NCI-H526 (cell line): ENCODE results near the gene CDH13.
A peak's percentile ranks its signal among the peaks of the same experiment; 100 is the strongest.

Experiments used
- DNase-seq, 2 experiments: peaks; one replicate each; lab custom pipeline; 2025; lab: John Stamatoyannopoulos, UW

CDH13 gene

DNA sequence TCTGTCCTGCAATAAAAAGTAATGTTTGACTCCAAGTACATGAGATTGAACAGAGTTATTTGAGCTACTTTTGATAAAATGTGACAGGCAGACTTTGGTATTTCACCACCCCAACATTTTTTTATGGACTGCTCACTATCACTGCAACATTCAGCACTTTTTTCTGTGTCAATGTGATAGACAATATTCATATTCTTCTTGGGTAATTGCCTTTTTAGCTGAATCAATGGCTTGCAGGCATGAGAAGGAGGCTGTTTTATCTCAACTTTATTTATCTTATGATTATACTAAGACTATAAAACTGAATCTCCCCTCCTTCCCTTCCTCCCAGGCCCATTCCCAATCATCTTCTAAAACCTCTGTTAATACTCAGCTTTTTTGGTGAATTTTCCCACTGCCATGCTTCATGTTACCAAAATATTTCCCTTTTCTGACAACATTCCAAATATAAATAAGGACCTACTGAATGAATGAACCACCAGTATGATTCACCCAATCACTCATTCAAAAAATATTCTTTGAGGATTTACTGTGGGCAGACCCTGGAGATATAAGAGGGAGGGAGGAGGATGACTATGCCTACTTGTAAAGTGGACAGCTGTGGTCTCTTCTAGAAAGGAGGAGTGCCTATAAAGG is 67.6 kb downstream of the CDH13 start:
- no peak for DNase-seq

DNA sequence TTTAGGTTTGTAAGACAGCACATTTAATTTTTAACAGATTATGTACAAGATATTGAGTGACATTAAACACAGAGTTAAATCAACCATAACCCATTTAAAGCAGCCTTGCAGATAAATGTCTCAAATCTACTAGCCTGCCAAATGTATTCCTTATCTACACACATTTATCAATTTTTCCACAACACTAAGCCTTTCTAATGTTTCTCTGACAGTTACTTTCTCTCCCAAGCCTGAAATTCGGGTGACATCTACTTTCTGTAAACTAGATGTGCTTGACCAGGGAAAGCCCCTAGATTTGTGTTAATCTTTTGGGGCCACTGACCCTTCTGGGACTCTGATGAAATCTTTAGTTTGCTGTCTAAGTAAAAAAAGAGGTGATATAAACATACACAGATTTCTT is 69.0 kb downstream of the CDH13 start:
- no peak for DNase-seq

DNA sequence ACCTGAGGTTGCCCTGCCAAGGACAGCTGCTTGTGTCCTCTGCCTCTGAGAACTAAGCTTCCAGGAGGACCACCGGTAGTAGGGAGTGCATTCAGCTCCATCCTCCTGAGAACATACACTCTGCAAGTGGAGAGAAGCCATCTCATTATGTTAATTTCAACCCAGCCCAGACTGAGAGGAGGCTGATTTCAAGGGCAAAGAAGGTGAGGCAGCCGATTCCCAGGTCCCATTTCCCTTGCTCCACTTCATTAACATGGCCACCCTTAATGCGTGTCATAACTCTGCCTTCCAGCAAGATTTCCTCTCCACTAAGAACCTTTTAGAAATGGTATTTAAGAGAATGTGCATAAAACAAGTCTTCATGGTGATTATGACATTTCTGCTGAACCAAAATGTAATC is 72.5 kb downstream of the CDH13 start:
- DNase-seq, result no peak

DNA sequence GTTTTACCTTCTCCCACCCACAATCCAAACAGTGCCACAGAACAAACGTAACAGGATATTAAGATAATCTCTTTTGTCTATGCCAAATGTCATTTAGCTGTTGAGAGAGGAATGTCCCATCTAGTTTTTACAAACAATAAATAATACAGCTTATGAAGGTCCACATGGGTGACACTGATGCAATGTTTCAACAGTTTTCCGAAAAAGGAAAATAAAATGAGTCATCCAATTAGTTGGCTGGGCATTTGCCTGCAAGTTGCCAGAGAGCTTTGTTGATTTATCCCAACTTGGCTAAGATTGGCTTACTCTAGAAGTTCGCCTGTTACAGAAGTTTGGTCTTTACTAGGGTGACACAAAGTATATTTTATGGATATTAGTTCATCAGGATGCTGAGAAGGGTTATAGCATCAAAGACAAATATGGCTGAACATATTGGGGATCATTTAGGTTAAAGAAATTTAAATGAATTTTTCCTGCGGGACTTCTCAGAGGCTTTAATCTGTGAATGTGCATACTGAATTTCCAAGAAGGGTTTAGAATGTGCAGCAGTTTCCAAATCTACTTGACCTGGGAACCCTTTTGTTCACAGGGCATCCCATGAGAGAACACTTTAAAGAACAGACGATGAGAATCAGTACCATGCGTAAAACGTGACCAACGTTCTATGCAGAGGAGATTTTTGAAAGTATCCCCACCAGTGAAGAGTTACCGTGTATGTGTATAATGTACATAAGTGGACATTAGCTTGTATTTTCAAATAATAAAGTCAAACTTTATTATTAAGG is 73.1 kb downstream of the CDH13 start:
- no peak for DNase-seq

DNA sequence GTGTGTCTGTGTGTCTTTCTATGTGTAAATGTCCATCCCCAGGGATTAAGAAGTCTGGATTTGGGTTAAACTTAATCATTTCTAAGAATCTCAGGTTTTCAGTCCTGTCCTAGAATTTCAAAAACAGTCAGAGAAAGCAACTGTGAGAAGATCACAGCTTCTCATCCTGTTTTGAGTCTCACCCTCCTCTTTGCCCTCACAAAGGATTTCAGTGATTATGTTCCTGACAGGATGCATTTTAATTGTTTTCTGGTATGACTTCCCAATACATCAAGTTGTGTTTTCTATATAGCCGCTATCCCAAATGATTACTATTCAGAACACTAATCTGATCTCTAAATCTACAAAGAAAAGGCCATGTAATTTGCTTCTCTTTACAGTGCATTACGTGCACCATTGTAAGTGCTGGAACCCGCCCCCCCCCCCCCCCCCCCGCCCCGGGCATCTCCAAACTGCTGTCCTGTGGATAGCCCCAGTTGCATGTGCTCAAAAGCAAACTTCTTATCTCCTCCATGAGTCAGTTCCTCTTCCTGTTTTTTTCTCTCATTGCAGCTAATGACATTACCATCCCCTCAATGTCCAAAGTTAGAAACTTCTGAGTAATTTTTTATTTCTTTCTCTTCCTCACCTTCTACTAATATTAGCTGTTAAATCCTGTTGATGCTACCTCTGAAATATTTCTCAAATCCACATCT is 73.9 kb downstream of the CDH13 start:
- no peak for DNase-seq

DNA sequence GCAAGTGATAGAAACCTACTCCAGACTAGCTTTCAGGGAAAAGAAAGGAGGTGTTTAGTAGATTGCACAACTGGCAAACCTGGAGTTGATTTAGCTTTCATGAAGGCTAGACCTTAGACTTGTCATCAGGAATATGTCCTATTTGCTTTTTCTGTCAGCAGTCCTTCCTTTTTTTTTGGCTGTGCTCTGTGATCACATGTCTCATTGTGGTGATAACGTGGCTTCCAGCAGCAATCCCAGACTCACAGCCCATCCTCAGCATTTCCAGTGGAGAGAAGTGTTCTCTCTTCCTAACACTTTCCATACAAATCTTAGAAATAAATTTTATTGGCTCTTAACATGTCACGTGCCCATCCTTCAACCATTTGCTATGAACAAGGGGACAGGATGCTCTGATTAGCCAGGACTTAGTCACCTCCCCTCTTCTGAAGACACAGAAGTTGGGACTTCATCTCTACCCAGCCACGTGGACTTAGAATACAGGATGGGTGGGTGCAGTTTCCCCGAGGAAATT is 74.7 kb downstream of the CDH13 start:
- DNase-seq, result no peak

DNA sequence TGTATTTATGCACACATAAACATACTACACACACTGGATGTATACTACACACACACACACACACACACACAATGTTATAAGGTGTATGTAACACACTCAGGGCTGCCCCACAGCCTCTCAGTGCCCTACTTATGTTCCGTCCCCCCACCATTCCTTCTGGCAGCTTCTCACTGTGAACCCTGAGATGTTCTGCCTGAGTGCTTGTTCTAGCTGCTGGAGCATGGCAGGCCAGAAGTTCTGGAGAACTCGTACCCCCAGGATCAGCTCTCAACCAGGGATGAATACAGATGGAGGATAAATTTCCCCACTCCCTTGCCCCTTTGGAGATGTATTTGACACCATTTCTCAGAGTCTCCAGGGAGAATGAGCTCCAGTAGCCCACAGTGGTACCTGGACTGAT is 76.4 kb downstream of the CDH13 start:
- no peak for DNase-seq

DNA sequence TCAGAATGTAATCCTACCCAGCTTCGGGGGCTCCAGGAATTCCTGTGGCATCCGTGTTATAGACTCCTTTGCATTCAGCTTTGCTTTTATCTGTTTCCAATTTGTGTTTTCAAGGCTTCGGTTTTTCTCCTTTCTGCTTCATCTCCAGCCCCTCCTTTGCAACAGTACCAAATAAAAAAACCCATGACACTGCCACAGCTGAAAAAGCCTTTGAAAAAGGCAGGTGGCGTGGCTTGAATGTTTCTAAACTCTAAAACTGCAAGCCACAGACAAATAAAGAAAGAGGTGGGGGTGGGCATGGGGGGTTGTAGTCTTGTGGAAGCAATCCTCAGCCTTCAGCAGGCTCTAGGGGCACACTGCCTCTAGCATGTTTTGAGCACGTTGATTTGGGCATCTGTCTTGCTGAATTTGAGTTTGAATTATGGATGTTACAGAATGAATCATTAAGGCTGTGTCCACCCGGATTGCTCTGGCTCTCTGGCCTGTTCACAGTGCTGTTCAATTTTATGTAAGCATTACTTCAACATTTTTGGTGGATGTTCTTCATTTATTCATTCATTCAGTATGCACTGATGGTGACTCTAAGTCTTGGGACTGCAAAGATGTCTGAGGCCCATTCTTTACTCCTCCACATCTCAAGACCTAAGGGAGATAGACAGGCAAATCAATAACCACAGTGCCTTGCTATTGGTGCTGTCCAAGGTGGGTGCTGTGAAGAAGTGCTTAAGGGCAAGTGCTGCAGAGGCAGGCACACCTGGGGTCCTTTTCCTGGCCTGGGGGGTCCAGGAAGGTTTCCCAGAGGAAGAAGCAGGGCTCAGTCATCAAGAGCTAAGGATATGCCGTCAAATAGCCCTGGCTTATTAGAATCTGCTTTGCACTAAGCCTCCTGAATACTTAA is 77.4 kb downstream of the CDH13 start:
- peak in 1 of 2 experiments; percentile 7 for DNase-seq

DNA sequence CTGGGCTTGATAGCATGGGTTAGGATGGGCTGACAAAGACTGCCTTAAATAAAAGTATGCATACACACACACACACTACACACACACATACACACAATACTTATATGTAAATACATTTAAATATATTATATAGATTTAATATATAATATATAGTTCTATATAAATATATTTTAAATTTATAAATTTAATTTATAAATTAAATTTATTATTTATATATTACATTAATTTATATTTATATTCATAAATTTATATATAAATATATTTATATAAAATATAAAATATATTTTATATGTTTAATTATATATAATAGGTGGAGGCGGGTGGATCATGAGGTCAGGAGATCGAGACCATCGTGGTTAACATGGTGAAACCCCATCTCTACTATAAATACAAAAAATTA is 83.2 kb downstream of the CDH13 start:
- DNase-seq, result no peak

DNA sequence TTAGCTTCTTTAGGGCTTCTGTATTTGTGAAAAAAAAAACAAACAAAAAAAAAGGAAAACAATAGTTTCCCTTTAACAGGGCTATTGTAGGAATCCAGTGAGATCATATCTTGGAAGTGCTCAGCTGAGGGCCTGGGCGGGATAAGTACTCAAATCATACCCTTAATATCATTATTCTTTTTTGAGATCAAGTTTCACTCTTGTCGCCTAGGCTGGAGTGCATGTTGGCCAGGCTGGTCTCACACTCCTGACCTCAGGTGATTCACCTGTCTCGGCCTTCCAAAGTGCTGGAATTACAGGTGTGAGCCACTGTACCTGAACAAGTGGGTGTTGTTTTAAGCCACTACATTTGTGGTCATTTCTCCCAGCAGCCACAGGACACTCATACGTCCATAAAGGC is 87.0 kb downstream of the CDH13 start:
- no peak for DNase-seq

DNA sequence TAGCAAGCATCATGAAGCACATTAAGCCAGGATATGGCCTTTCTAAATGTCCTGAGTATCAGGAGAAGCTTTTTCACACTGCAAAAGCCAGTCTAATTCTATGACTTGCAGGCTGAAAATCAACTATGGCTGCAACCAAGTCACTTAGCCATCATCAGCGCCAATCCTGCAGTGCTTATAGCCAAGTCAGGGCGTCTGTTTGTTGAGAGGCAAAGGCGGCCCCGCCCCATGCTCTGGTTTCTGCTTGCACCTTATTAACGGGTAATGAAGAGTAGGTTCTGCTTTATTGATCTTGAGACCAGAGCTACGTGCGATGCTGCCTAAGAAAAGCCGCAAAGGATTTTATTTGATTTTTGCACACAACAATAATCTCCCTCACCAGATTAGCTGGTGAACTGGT is 88.4 kb downstream of the CDH13 start:
- DNase-seq, result no peak

DNA sequence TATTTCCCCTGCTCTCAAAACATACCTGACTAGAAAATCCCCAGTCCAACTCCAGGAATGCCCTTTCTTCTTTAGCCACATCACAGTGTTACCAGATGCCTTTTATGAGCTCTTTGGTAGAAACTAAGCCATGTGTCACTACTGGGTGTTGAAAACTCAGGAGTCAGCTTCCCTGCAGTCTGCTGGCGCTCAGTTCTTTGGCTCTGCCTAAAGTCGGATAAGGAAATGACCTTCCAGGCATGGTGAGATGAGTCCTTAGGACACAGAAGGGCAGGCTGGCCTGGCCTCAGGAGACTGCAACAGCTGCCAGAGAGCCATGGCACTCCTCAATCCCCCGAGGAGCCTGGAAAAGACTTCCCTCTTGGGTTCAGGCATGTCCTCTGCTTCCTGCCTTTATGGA is 89.1 kb downstream of the CDH13 start:
- DNase-seq, result no peak

DNA sequence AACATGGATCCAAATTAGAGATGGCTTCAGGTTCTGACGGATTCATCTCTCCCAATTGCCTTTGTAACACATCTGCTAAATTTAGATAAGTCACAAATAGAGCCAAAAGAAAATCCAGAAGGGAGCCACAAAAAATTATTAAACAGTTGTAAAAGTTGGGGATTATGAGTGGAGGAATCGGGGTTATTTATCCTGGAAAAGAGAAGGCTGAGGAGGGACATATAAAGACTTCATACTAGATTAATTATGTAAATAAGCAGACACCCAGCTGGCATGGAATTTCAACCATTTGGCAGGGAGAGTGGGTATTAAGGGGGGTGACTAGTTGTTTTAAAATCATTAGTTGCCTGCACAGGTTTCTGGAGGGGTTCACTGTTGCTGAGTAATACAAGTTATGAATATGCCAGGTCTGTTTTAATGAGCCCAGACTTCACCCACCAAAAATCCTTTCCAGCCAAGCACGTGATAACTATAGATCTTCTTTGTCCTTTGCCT is 89.6 kb downstream of the CDH13 start:
- DNase-seq, result no peak

DNA sequence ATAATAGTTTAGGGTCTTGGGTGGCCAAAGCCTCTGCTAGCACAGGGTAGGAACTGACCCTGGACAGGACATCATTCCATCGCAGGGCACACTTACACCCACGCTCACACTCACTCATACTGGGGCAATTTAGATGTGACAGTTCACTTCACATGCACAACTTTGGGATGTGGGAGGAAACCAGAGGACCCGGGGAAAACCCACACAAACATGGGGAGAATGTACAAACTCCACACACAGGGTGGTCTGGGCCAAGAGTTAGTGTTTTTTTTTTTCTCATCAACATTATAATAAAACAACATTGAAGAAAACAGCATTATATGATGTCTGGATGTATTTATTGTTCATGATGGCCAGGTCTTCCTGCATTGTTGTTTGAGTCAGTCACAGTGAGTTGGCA is 93.6 kb downstream of the CDH13 start:
- no peak for DNase-seq

DNA sequence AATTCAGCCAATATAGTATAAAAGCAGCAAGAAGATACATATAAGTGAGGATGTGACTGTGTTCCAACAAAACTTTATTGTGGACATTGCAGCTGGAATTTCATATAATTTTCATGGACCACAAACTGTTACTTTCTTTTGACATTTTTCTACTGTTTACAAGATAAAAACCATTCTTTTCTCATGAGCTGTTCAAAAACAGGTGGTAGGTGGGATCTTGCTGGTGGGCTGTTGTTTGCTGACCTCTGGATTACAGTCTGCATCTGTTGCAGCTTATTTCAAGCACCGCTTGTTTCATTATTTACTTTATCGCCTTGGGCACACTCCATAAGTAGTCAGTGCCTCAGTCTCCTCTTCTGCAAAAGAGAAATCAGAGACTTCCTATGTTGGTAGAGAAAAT is 99.5 kb downstream of the CDH13 start:
- no peak for DNase-seq

DNA sequence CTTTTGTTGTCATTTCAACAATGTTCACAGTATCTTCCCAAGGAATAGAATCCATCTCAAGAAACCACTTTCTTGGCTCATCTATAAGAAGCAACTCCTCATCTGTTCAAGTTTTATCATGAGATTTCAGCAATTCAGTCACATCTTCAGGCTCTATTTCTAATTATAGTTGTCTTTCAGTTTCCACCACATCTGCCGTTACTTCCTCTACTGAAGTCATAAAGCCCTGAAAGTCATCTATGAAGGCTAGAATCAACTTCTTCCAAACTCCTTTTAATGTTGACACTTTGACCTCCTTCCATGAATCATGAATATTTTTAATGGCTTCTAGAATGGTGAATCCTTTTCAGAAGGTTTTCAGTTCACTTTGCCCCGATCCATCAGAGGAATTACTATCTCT is 102.1 kb downstream of the CDH13 start:
- no peak for DNase-seq

DNA sequence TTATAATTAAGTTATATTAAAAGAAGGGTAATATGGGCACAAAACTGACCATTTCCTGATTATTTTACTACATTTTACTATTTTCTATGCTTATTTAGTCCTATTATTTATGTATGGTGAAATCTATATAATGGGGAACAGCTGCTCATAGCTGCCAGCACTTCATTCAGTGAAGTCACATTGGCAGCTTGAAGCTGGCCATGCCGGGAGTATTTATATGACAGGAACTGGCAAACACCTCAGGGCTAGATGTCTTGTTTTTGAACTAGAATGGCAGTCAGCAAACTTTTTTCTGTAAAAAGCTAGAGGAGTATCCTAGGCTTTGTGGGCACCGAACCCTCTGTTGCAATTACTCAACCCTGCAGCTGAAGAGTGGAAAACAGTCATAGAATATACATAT is 104.1 kb downstream of the CDH13 start:
- DNase-seq, result no peak

DNA sequence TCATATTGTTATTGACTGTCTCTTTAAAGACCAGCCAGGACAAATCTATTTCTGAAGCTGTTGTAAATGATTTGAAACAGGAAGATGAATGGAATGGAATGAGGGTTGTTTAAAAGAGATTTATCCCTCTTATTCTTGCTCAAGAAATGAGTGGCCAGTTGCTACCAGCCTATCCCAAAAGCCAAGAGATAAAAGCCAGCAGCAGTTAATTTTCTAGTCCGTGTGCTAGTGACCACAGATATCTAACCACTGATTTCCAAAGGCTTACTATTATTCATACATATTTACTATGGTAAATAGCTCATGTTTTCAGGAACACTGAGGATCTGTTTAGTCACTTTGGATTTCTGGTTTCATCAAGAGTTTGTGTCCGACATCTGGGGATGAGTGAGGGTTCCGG is 105.7 kb downstream of the CDH13 start:
- DNase-seq, result no peak

DNA sequence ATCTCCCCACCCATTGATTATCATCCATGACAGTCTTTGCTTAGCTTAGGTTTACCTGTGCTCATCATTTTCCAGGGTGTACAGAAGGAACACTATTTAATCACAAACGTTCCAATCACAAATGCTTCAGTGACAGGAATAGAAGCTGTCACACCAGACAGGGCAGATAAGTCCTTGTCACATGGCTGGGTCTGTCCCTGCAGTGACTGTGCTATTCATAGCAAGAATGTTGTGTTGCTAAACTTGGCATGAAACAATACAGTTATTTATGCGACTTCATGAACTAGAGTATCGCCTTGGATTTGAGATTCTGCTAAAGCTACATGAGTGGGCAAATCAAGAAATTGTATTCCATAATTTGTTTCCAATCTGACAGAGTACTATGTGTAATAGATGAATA is 108.4 kb downstream of the CDH13 start:
- DNase-seq, result no peak

DNA sequence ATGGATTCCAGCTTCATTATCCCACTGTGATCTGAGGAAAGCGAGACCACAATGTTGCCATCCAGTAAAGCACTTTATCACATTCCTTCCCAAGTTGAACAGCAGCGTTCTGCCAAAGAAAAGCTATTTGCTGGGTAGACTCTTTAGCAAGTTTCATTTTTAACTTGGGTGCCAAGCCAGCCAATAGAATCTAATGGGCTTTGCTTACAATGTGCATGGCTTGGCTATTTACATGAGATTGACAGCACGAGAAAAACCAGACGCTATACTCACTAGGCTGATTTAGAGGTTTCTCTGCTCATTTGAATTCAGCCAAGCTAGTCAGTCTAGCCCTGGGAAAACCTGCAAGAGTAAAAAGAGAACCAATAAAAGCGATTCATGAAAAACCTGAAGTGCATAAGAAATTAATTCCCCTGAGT is 108.9 kb downstream of the CDH13 start:
- DNase-seq, result no peak

DNA sequence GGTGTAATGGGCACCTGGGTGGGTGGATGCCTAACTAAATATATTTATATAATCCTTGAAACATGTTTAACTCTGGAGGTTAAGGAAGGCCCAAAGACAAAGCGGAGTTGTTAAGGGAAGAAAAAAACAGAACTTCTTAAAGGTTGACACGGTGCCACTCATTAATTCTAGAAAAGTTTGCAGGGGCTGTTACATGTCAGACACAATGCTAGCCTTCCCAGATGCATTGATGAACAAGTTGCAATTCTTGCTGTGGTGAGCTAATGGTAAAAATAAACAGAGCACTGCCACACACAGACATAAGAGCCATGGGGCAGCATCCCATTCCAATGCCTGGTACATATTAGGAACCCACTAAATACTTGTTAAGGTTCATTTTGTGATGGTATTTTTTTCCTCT is 109.5 kb downstream of the CDH13 start:
- no peak for DNase-seq

DNA sequence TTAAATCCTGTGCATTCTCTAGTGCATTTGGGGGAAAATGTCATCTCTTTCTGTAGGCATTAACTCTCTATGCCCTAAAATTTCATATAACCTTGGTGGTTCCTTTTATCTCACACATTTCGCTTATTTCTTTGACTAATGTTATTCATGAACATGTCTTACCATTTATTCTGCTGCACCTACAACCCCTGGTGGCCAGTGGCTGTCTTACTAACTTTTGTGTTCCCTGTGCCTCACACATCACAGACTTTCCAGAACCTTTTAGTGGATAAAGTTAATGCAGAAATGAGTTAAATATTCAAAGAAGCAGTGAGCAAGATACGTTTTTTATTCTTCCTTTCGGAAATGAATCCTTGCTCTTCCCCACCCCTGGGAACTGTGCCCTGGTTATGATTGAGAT is 111.9 kb downstream of the CDH13 start:
- DNase-seq, result peak in 1 of 2 experiments; percentile 13
